Smooth muscle cell (in vitro differentiated cells): Measurements from ENCODE around the gene MSMP. TPM values are rescaled to one million over a fixed set of nuclear protein-coding genes. Genes with fewer than 3 reads are reported as not detected.

Experiments
- DNase-seq: peaks from one replicate; lab custom pipeline; 2025; ENCODE audit not compliant: unreplicated experiment; lab: John Stamatoyannopoulos, UW
- H2AFZ ChIP-seq: fragments of 200-600 bp; sonication (generic); 2 replicates; pipeline ENCODE4 v1.6.0; 2016; ENCODE audit warnings: antibody characterized with exemption, low read depth, mild to moderate bottlenecking
- H3F3A ChIP-seq: fragments of 200-600 bp; sonication (generic); 2 replicates; pipeline ENCODE4 v1.6.0; 2017; ENCODE audit warnings: antibody characterized with exemption, low read depth
- H3K27ac ChIP-seq: fragments of 200-600 bp; sonication (generic); 2 replicates; pipeline ENCODE4 v1.5.1; 2016; ENCODE audit warnings: low read depth, mild to moderate bottlenecking
- H3K27me3 ChIP-seq: fragments of 200-600 bp; sonication (generic); 2 replicates; pipeline ENCODE4 v1.6.1; 2016; ENCODE audit warnings: low read depth, mild to moderate bottlenecking
- H3K36me3 ChIP-seq: fragments of 200-600 bp; sonication (generic); 2 replicates; pipeline ENCODE4 v1.5.1; 2016; ENCODE audit warnings: low read depth
- H3K4me1 ChIP-seq: fragments of 200-600 bp; sonication (generic); 2 replicates; pipeline ENCODE4 v1.5.1; 2016; ENCODE audit warnings: low read depth
- H3K4me2 ChIP-seq: fragments of 200-600 bp; sonication (generic); 2 replicates; pipeline ENCODE4 v1.6.0; 2016; ENCODE audit warnings: mild to moderate bottlenecking
- H3K4me3 ChIP-seq: fragments of 200-600 bp; sonication (generic); 2 replicates; pipeline ENCODE4 v1.5.1; 2016; ENCODE audit warnings: mild to moderate bottlenecking
- H3K79me2 ChIP-seq: fragments of 200-600 bp; sonication (generic); 2 replicates; pipeline ENCODE4 v1.6.0; 2016; ENCODE audit warnings: low read depth, mild to moderate bottlenecking
- H3K9ac ChIP-seq: fragments of 200-600 bp; sonication (generic); 2 replicates; pipeline ENCODE4 v1.6.0; 2016; ENCODE audit warnings: low read depth
- H3K9me3 ChIP-seq: fragments of 200-600 bp; sonication (generic); replicated peaks from 2 replicates; pipeline ENCODE4 v1.5.1; 2016; ENCODE audit warnings: low read depth
- H4K20me1 ChIP-seq: fragments of 200-600 bp; sonication (generic); 2 replicates; pipeline ENCODE4 v1.6.0; 2016; ENCODE audit warnings: low read depth
- WGBS: methylation state at CpG from one replicate; pipeline ENCODE4 v1.1.7; 2016; ENCODE audit warnings: low lambda C conversion rate; 5-methylcytosine and 5-hydroxymethylcytosine counted together
- microRNA-seq: library from miRNA; unstranded; fragments of <30 nt; microRNA quantifications from one replicate; pipeline ENCODE4, GENCODE V29; 2016; ENCODE audit warnings: borderline number of aligned reads
- polyA plus RNA-seq: library from polyadenylated mRNA; unstranded; fragments of >200 nt; fragmentation: Nextera tagmentation; extraction: Ambion mirVana; gene quantifications from 2 replicates; pipeline ENCODE4 v1.2.1, GENCODE V29; 2016
- small RNA-seq: library from RNA; depleted of rRNA; stranded (forward); fragments of <200 nt; gene quantifications from one replicate; pipeline ENCODE3, GENCODE V24; 2014
- total RNA-seq: library from RNA; depleted of rRNA; stranded (reverse); fragments of >200 nt; gene quantifications from 2 replicates; pipeline ENCODE4 v1.2.3, GENCODE V29; 2014
- TF ChIP-seq, protein P1 (sequence below): fragments of 200-600 bp; sonication (generic); IDR thresholded peaks from 2 replicates; pipeline ENCODE4 v1.5.1; 2017; ENCODE audit warnings: borderline replicate concordance, mild to moderate bottlenecking, antibody characterized with exemption; ENCODE audit not compliant: insufficient read depth, poor library complexity, severe bottlenecking

The MSMP gene
- total and polyA plus RNA-seq, 2 experiments from 2014 or later: not detected

DNA sequence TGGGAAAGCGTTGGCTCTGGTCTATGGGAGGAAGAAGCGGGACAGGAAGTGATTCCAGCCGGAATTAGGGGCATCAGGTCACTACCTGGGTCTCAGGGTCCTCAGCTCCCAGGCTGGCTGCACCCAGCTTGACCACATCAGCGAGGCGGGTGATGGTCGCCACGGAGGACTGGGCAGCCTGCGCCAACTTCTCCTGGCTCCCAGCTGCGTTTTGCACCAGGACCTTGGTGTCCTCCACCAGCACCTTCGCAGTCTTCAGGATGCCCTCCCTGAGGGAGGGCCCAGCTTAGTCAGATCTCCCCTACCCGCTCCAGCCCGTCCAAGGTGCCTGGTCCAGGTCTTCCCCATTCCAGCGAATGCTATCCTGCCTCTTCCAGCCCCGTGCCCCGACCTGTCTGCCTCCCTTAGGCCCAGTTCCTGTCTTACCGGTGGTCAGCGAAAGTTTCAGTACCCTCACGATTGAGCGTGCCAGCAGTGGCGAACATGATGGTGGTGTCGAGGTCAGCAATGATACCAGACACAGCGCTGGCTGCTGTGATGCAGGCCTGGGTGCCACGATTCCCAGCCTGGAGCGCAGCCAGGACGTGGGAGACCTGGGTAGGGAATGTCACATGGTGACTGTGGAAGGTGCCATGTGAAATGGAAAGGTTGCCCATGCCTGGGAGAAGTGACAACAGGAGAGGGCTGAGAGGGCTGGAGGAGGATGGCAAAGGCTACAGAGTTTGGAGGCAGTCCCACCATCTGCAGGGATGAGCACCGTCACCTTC is 50.0 kb downstream of the MSMP start:
- no peak for DNase-seq
- no peak overlapping the region for H2AFZ ChIP-seq
- H3K79me2 ChIP-seq: no peaks in the 10 kb centered on the region
- peaks cover 45% of the 10 kb centered on the region for H3K36me3 ChIP-seq
- H3K4me3 ChIP-seq: no peak overlapping the region
- H3K4me2 ChIP-seq: no peak overlapping the region
- no peaks in the 10 kb centered on the region for H3K9me3 ChIP-seq
- WGBS: 98% methylated on average over 22 of the region's 26 CpGs
- TF ChIP-seq, protein P1, sequence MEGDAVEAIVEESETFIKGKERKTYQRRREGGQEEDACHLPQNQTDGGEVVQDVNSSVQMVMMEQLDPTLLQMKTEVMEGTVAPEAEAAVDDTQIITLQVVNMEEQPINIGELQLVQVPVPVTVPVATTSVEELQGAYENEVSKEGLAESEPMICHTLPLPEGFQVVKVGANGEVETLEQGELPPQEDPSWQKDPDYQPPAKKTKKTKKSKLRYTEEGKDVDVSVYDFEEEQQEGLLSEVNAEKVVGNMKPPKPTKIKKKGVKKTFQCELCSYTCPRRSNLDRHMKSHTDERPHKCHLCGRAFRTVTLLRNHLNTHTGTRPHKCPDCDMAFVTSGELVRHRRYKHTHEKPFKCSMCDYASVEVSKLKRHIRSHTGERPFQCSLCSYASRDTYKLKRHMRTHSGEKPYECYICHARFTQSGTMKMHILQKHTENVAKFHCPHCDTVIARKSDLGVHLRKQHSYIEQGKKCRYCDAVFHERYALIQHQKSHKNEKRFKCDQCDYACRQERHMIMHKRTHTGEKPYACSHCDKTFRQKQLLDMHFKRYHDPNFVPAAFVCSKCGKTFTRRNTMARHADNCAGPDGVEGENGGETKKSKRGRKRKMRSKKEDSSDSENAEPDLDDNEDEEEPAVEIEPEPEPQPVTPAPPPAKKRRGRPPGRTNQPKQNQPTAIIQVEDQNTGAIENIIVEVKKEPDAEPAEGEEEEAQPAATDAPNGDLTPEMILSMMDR: no peak
- H4K20me1 ChIP-seq: peaks cover 29% of the 10 kb centered on the region
- no peak overlapping the region for H3K9ac ChIP-seq
- no peaks in the 10 kb centered on the region for H3K27me3 ChIP-seq
- no peak overlapping the region for H3K27ac ChIP-seq
- H3F3A ChIP-seq: peaks cover 11% of the 10 kb centered on the region
- no peaks in the 10 kb centered on the region for H3K4me1 ChIP-seq

Small RNAs within 50 kb of the gene (microRNA-seq; reads per million reads assigned to microRNA genes)
- gene MIR6852 (not detected), gene MIR6853 (2.3 reads per million)

Small RNAs within 50 kb of the gene (small RNA-seq; reads per million reads assigned to genes)
- gene MIR6853: not detected

Other genes starting within 250 kb of the MSMP start
- gene TESK1, start 149.0 kb downstream of the MSMP start, total RNA-seq: 10.0 and 14.2 TPM in 2 replicates
- 19.4 and 25.6 TPM in 2 replicates for gene TESK1, start 149.0 kb downstream of the MSMP start, polyA plus RNA-seq
- gene CD72, start 135.9 kb downstream of the MSMP start, total RNA-seq: 0.45 and 3.0 TPM in 2 replicates
- gene CD72, start 135.9 kb downstream of the MSMP start, polyA plus RNA-seq: 2.9 and 3.9 TPM in 2 replicates
- not detected in 2 replicates for gene SIT1, start 103.3 kb downstream of the MSMP start, total RNA-seq
- not detected in 2 replicates for gene SIT1, start 103.3 kb downstream of the MSMP start, polyA plus RNA-seq
- 10,156 and 21,067 TPM in 2 replicates for gene RMRP, start 96.3 kb downstream of the MSMP start, total RNA-seq
- not detected in 2 replicates for gene RMRP, start 96.3 kb downstream of the MSMP start, polyA plus RNA-seq
- gene CCDC107, start 96.0 kb downstream of the MSMP start, total RNA-seq: 9.8 and 19.6 TPM in 2 replicates
- 35.5 and 37.1 TPM in 2 replicates for gene CCDC107, start 96.0 kb downstream of the MSMP start, polyA plus RNA-seq
- 0.49 and 2.1 TPM in 2 replicates for gene ARHGEF39, start 89.1 kb downstream of the MSMP start, total RNA-seq
- gene ARHGEF39, start 89.1 kb downstream of the MSMP start, polyA plus RNA-seq: 1.9 and 2.9 TPM in 2 replicates
- 1.7 and 4.6 TPM in 2 replicates for gene CA9, start 80.3 kb downstream of the MSMP start, total RNA-seq
- gene CA9, start 80.3 kb downstream of the MSMP start, polyA plus RNA-seq: 5.9 TPM in 1 of 2 replicates, not detected in the other
- 854 and 925 TPM in 2 replicates for gene TPM2, start 64.4 kb downstream of the MSMP start, total RNA-seq
- gene TPM2, start 64.4 kb downstream of the MSMP start, polyA plus RNA-seq: 2,012 and 2,131 TPM in 2 replicates
- 130 and 150 TPM in 2 replicates for gene TLN1, start 22.1 kb downstream of the MSMP start, total RNA-seq
- 112 and 145 TPM in 2 replicates for gene TLN1, start 22.1 kb downstream of the MSMP start, polyA plus RNA-seq
- 66.9 and 73.5 TPM in 2 replicates for gene CREB3, start 21.6 kb downstream of the MSMP start, total RNA-seq
- 81.0 and 99.2 TPM in 2 replicates for gene CREB3, start 21.6 kb downstream of the MSMP start, polyA plus RNA-seq
- 33.8 and 37.8 TPM in 2 replicates for gene GBA2, start 5.0 kb downstream of the MSMP start, total RNA-seq
- gene GBA2, start 5.0 kb downstream of the MSMP start, polyA plus RNA-seq: 35.3 and 52.7 TPM in 2 replicates
- gene RGP1, start 5.0 kb downstream of the MSMP start, total RNA-seq: 15.3 and 18.3 TPM in 2 replicates
- gene RGP1, start 5.0 kb downstream of the MSMP start, polyA plus RNA-seq: 12.8 and 14.6 TPM in 2 replicates
- gene NPR2, start 37.3 kb upstream of the MSMP start, total RNA-seq: 19.4 and 24.8 TPM in 2 replicates
- gene NPR2, start 37.3 kb upstream of the MSMP start, polyA plus RNA-seq: 16.4 and 20.1 TPM in 2 replicates
- gene SPAG8, start 58.0 kb upstream of the MSMP start, total RNA-seq: 0.85 TPM in 1 of 2 replicates, not detected in the other
- gene SPAG8, start 58.0 kb upstream of the MSMP start, polyA plus RNA-seq: 0.44 and 1.2 TPM in 2 replicates
- 7.7 and 20.4 TPM in 2 replicates for gene HINT2, start 60.8 kb upstream of the MSMP start, total RNA-seq
- 66.7 and 67.8 TPM in 2 replicates for gene HINT2, start 60.8 kb upstream of the MSMP start, polyA plus RNA-seq
- gene FAM221B, start 74.5 kb upstream of the MSMP start, total RNA-seq: not detected in 2 replicates
- gene FAM221B, start 74.5 kb upstream of the MSMP start, polyA plus RNA-seq: not detected in 2 replicates
- gene TMEM8B, start 75.0 kb upstream of the MSMP start, total RNA-seq: 4.5 and 4.9 TPM in 2 replicates
- gene TMEM8B, start 75.0 kb upstream of the MSMP start, polyA plus RNA-seq: 12.4 and 18.7 TPM in 2 replicates
- gene OR13J1, start 116.1 kb upstream of the MSMP start, total RNA-seq: not detected in 2 replicates
- gene OR13J1, start 116.1 kb upstream of the MSMP start, polyA plus RNA-seq: not detected in 2 replicates
- 1.1 TPM in 1 of 2 replicates, not detected in the other for gene HRCT1, start 151.9 kb upstream of the MSMP start, total RNA-seq
- gene HRCT1, start 151.9 kb upstream of the MSMP start, polyA plus RNA-seq: 0.45 TPM in 1 of 2 replicates, not detected in the other
- not detected in 2 replicates for gene SPAAR, start 155.2 kb upstream of the MSMP start, total RNA-seq
- 0.26 TPM in 2 replicates for gene SPAAR, start 155.2 kb upstream of the MSMP start, polyA plus RNA-seq
- 0.13 TPM in 1 of 2 replicates, not detected in the other for gene OR2S2, start 203.9 kb upstream of the MSMP start, total RNA-seq
- gene OR2S2, start 203.9 kb upstream of the MSMP start, polyA plus RNA-seq: 0.21 TPM in 1 of 2 replicates, not detected in the other